ENCODE data around the gene MS4A18.

DNA sequence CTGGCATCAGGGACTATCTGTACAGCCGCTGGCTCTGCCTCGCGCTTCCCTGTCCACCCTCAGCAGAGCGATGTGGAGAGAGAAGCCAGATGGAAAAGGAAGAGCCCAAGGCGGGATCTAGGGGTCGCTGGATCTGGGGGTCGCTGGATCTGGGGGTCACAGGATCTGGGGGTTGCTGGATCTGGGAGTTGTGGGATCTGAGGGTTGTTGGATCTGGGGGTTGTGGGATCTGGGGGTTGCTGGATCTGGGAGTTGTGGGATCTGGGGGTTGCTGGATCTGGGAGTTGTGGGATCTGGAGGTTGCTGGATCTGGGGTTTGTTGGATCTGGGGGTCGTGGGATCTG, 58.6 kb downstream of the MS4A18 start:
- TF ChIP-seq, protein P1, sequence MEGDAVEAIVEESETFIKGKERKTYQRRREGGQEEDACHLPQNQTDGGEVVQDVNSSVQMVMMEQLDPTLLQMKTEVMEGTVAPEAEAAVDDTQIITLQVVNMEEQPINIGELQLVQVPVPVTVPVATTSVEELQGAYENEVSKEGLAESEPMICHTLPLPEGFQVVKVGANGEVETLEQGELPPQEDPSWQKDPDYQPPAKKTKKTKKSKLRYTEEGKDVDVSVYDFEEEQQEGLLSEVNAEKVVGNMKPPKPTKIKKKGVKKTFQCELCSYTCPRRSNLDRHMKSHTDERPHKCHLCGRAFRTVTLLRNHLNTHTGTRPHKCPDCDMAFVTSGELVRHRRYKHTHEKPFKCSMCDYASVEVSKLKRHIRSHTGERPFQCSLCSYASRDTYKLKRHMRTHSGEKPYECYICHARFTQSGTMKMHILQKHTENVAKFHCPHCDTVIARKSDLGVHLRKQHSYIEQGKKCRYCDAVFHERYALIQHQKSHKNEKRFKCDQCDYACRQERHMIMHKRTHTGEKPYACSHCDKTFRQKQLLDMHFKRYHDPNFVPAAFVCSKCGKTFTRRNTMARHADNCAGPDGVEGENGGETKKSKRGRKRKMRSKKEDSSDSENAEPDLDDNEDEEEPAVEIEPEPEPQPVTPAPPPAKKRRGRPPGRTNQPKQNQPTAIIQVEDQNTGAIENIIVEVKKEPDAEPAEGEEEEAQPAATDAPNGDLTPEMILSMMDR (IDR thresholded peaks at IDR 0.05): no peak
- TF ChIP-seq POLR2A (IDR thresholded peaks at IDR 0.05): no peak

Data from adrenal gland (tissue), 5 donors.